ENCODE measurements around the gene FADS6. TPM values are rescaled to one million over a fixed set of nuclear protein-coding genes. Genes with fewer than 3 reads are reported as not detected.

FADS6 gene
- not detected in 2 replicates for total RNA-seq (2014; rRNA removed; shearing (Covaris generic))

- H3K4me3 ChIP-seq, result no peak within 1 kb of the TSS
- DNase-seq, result no peak
- H3K36me3 ChIP-seq, result no peaks in the 10 kb centered on the region
- no peaks in the 10 kb centered on the region for H3K9me3 ChIP-seq (replicated peaks)
- H3K4me1 ChIP-seq, result no peaks in the 10 kb centered on the region
- peaks cover 59% of the 10 kb centered on the region for H3K27me3 ChIP-seq
- no peak within 1 kb of the TSS for H3K27ac ChIP-seq
Observed at GRCh38 chr17:74892974-74893911, at the start of gene FADS6. Gene FADS6 (minus strand): TSS chr17:74893633. CDS start chr17:74893595, 38 bp downstream.

GRCh38 chr17:74941128-74941725, 47.8 kb upstream of the FADS6 start:
- H3K36me3 ChIP-seq, result no peaks in the 10 kb centered on the region
- peaks cover 15% of the 10 kb centered on the region for H3K27me3 ChIP-seq

GRCh38 chr17:74939534-74939933, 46.1 kb upstream of the FADS6 start:
- H3K27ac ChIP-seq, result no peak overlapping the region
- no peaks in the 10 kb centered on the region for H3K4me1 ChIP-seq
- no peak for DNase-seq
- H3K9me3 ChIP-seq (replicated peaks), result no peaks in the 10 kb centered on the region
- peaks cover 23% of the 10 kb centered on the region; the same call in 1 of the 2 replicates for H3K27me3 ChIP-seq
- no peak overlapping the region for H3K4me3 ChIP-seq
- no peaks in the 10 kb centered on the region for H3K36me3 ChIP-seq

More at GRCh38 chr17:74941128-74941725, 47.8 kb upstream of the FADS6 start:
- DNase-seq, result no peak
- Histone ChIP-seq H3K27ac (no peak overlapping the region), H3K4me3 (no peak overlapping the region), H3K9me3 (replicated peaks) (no peaks in the 10 kb centered on the region), H3K4me1 (no peaks in the 10 kb centered on the region)

- H3K36me3 ChIP-seq, result no peaks in the 10 kb centered on the region
- no peaks in the 10 kb centered on the region for H3K9me3 ChIP-seq (replicated peaks)
- H3K4me3 ChIP-seq, result no peak overlapping the region
- no peak overlapping the region for H3K27ac ChIP-seq
- peaks cover 30% of the 10 kb centered on the region for H3K27me3 ChIP-seq
- DNase-seq, result no peak
- no peaks in the 10 kb centered on the region for H3K4me1 ChIP-seq
Observed at GRCh38 chr17:74938194-74938950, 44.9 kb upstream of the FADS6 start.

GRCh38 chr17:74937064-74938051, 43.9 kb upstream of the FADS6 start:
- H3K4me3 ChIP-seq, result no peak overlapping the region
- no peaks in the 10 kb centered on the region for H3K36me3 ChIP-seq
- DNase-seq, result peak in 1 of 2 experiments; percentile 40
- H3K27ac ChIP-seq, result no peak overlapping the region
- H3K9me3 ChIP-seq (replicated peaks), result no peaks in the 10 kb centered on the region
- peaks cover 32% of the 10 kb centered on the region for H3K27me3 ChIP-seq
- H3K4me1 ChIP-seq, result no peaks in the 10 kb centered on the region

GRCh38 chr17:74936470-74936799, 43.0 kb upstream of the FADS6 start:
- Histone ChIP-seq H3K27me3 (peaks cover 34% of the 10 kb centered on the region), H3K36me3 (no peaks in the 10 kb centered on the region), H3K4me3 (no peak overlapping the region), H3K4me1 (no peaks in the 10 kb centered on the region), H3K9me3 (replicated peaks) (no peaks in the 10 kb centered on the region), H3K27ac (no peak overlapping the region)
- no peak for DNase-seq

GRCh38 chr17:74935585-74936469, 42.4 kb upstream of the FADS6 start, which contains the start of gene OTOP3:
Gene OTOP3 (plus strand): TSS chr17:74935898. CDS start chr17:74935922, 24 bp downstream.
- H3K27me3 ChIP-seq, result peaks cover 38% of the 10 kb centered on the region
- no peaks in the 10 kb centered on the region for H3K9me3 ChIP-seq (replicated peaks)
- DNase-seq, result no peak
- no peak within 1 kb of the TSS for H3K4me3 ChIP-seq
- H3K4me1 ChIP-seq, result no peaks in the 10 kb centered on the region
- no peak within 1 kb of the TSS for H3K27ac ChIP-seq
- no peaks in the 10 kb centered on the region for H3K36me3 ChIP-seq

- no peak overlapping the region for H3K27ac ChIP-seq
- no peaks in the 10 kb centered on the region for H3K36me3 ChIP-seq
- H3K27me3 ChIP-seq, result peaks cover 38% of the 10 kb centered on the region
- no peak for DNase-seq
- H3K4me1 ChIP-seq, result no peaks in the 10 kb centered on the region
- H3K4me3 ChIP-seq, result no peak overlapping the region
- H3K9me3 ChIP-seq (replicated peaks), result no peaks in the 10 kb centered on the region
Observed at GRCh38 chr17:74935048-74935447, 41.6 kb upstream of the FADS6 start.

- no peak for DNase-seq
- Histone ChIP-seq H3K36me3 (no peaks in the 10 kb centered on the region), H3K27ac (no peak overlapping the region), H3K4me1 (no peaks in the 10 kb centered on the region), H3K27me3 (peaks cover 35% of the 10 kb centered on the region), H3K9me3 (replicated peaks) (no peaks in the 10 kb centered on the region), H3K4me3 (no peak overlapping the region)
Observed at GRCh38 chr17:74930535-74931036, 37.2 kb upstream of the FADS6 start.

- Histone ChIP-seq H3K9me3 (replicated peaks) (no peaks in the 10 kb centered on the region), H3K4me1 (no peaks in the 10 kb centered on the region), H3K27me3 (peaks cover 40% of the 10 kb centered on the region), H3K27ac (no peak overlapping the region), H3K4me3 (no peak overlapping the region), H3K36me3 (no peaks in the 10 kb centered on the region)
- DNase-seq, result no peak
Observed at GRCh38 chr17:74928786-74929185, 35.4 kb upstream of the FADS6 start.

- Histone ChIP-seq H3K36me3 (no peaks in the 10 kb centered on the region), H3K9me3 (replicated peaks) (no peaks in the 10 kb centered on the region), H3K27ac (no peak overlapping the region), H3K27me3 (peaks cover 52% of the 10 kb centered on the region), H3K4me3 (no peak overlapping the region), H3K4me1 (0 out of 2 replicates have a peak, but pooled peaks cover 2% of the 10 kb centered on the region)
- DNase-seq, result no peak
Observed at GRCh38 chr17:74925242-74925641, 31.8 kb upstream of the FADS6 start.

GRCh38 chr17:74924250-74924948, 31.0 kb upstream of the FADS6 start, which contains the start of gene OTOP2:
Gene OTOP2 (plus strand): TSS chr17:74924273. CDS start chr17:74924633, 360 bp downstream.
- Histone ChIP-seq H3K4me3 (no peak within 1 kb of the TSS), H3K36me3 (no peaks in the 10 kb centered on the region), H3K27ac (no peak within 1 kb of the TSS), H3K4me1 (0 out of 2 replicates have a peak, but pooled peaks cover 2% of the 10 kb centered on the region), H3K9me3 (replicated peaks) (no peaks in the 10 kb centered on the region), H3K27me3 (peaks cover 50% of the 10 kb centered on the region)
- no peak for DNase-seq
